HepG2 (cell line): Measurements from ENCODE around the gene FAM181A. TPM values are rescaled to one million over a fixed set of nuclear protein-coding genes. Genes with fewer than 3 reads are reported as not detected.

ENCODE experiments used
- DPF2 ChIP-seq: sonication (generic); formaldehyde crosslinking; IDR thresholded peaks from 2 replicates; pipeline ENCODE4 v1.4.0; 2020; ENCODE audit warnings: mild to moderate bottlenecking, low read depth, missing genetic modification reagents, borderline replicate concordance
- NR2F2 ChIP-seq: IDR thresholded peaks from 2 replicates; pipeline ENCODE4 v1.6.1; 2012; ENCODE audit warnings: low read depth, inconsistent platforms, borderline replicate concordance
- NR3C1 ChIP-seq: sonication (generic); formaldehyde crosslinking; IDR thresholded peaks from 2 replicates; pipeline ENCODE4 v1.4.0; 2020; ENCODE audit warnings: missing genetic modification reagents
- PCBP2 ChIP-seq: fragments of 200-400 bp; formaldehyde crosslinking; optimal IDR thresholded peaks from 2 replicates; pipeline ENCODE3; 2018; ENCODE audit warnings: low read length, low read depth; ENCODE audit not compliant: poor library complexity, severe bottlenecking
- REPIN1 ChIP-seq: sonication (generic); formaldehyde crosslinking; IDR thresholded peaks from 2 replicates; pipeline ENCODE4 v1.8.0; 2022; ENCODE audit warnings: missing genetic modification reagents, low read depth, mild to moderate bottlenecking, borderline replicate concordance
- RNF2 ChIP-seq: fragments of 450-650 bp; conservative IDR thresholded peaks from 2 replicates; pipeline ENCODE4 v1.6.1; 2016; ENCODE audit warnings: low read depth
- USF2 ChIP-seq, 2 experiments: sonication (generic) in 1 of 2; formaldehyde crosslinking in 1 of 2; IDR thresholded peaks; 2 replicates each; pipeline versions ENCODE4 v1.5.1 to v1.6.1; 2011 to 2020; ENCODE audit warnings: borderline replicate concordance in 1 of 2, low read depth in 1 of 2, low read length in 1 of 2, mild to moderate bottlenecking in 1 of 2, missing genetic modification reagents in 1 of 2, moderate library complexity in 1 of 2
- ZNF230 ChIP-seq: sonication (generic); formaldehyde crosslinking; IDR thresholded peaks from 2 replicates; pipeline ENCODE4 v1.4.0; 2020; ENCODE audit warnings: mild to moderate bottlenecking, missing genetic modification reagents
- ZNF264 ChIP-seq: sonication (generic); formaldehyde crosslinking; IDR thresholded peaks from 2 replicates; pipeline ENCODE4 v1.4.0; 2020; ENCODE audit warnings: missing genetic modification reagents
- ZNF557 ChIP-seq: sonication (generic); formaldehyde crosslinking; IDR thresholded peaks from 2 replicates; pipeline ENCODE4 v1.4.0; 2020; ENCODE audit warnings: missing genetic modification reagents
- ZNF713 ChIP-seq: sonication (generic); formaldehyde crosslinking; IDR thresholded peaks from 2 replicates; pipeline ENCODE4 v1.4.0; 2020; ENCODE audit warnings: mild to moderate bottlenecking, missing genetic modification reagents
- ZNF780A ChIP-seq: sonication (generic); formaldehyde crosslinking; IDR thresholded peaks from 2 replicates; pipeline ENCODE4 v1.8.0; 2022; ENCODE audit warnings: mild to moderate bottlenecking, missing genetic modification reagents, moderate library complexity
- ZNF816 ChIP-seq: sonication (generic); formaldehyde crosslinking; IDR thresholded peaks from 2 replicates; pipeline ENCODE4 v1.8.0; 2022; ENCODE audit warnings: missing genetic modification reagents, mild to moderate bottlenecking, borderline replicate concordance
- ZSCAN21 ChIP-seq: sonication (generic); formaldehyde crosslinking; IDR thresholded peaks from 2 replicates; pipeline ENCODE4 v1.8.0; 2022; ENCODE audit warnings: mild to moderate bottlenecking, missing genetic modification reagents, moderate library complexity, borderline replicate concordance
- ZSCAN25 ChIP-seq: sonication (generic); formaldehyde crosslinking; IDR thresholded peaks from 2 replicates; pipeline ENCODE4 v1.8.0; 2022; ENCODE audit warnings: mild to moderate bottlenecking, missing genetic modification reagents
- polyA plus RNA-seq, 8 experiments: library from polyadenylated mRNA; depleted of rRNA in 3 of 8; stranded (reverse) in 7 of 8; unstranded in 1 of 8; fragments of >200 nt; fragmentation: Illumina TruSeq in 4 of 8; extraction: Trizol in 4 of 8; gene quantifications; 2 replicates each; pipeline versions ENCODE4 v1.2.1 to v1.2.3, GENCODE V29; 2011 to 2016; ENCODE audit warnings: low read depth in 4 of 8, missing spikeins in 1 of 8, mixed read lengths in 1 of 8; ENCODE audit not compliant: insufficient read depth in 1 of 8
- total RNA-seq, 5 experiments: library from RNA; depleted of rRNA; stranded (reverse); fragments of >200 nt; fragmentation: Illumina TruSeq; extraction: Trizol; gene quantifications; 2 replicates each; pipeline ENCODE4 v1.2.3, GENCODE V29; 2016; ENCODE audit warnings: low read depth in 1 of 5
- TF ChIP-seq, protein P1 (sequence below): sonication (generic); formaldehyde crosslinking; IDR thresholded peaks from 2 replicates; pipeline ENCODE4 v1.4.0; 2020; ENCODE audit warnings: missing genetic modification reagents
- TF ChIP-seq, protein P2 (sequence below): sonication (generic); formaldehyde crosslinking; IDR thresholded peaks from 2 replicates; pipeline ENCODE4 v1.4.0; 2020; ENCODE audit warnings: mild to moderate bottlenecking, missing genetic modification reagents

Gene FAM181A
- total and polyA plus RNA-seq, 2 of the 13 experiments (the other 11 are each of a cell fraction or from before 2014, with no cell fraction given): 1.1 to 1.5 TPM

GRCh38 chr14:93902619-93903307 lies 24.4 kb upstream of the FAM181A start (continued):
- TF ChIP-seq PCBP2: no peak
- no peak for TF ChIP-seq NR3C1 (CRISPR knock-in tag)
- TF ChIP-seq ZSCAN21 (CRISPR knock-in tag): peak; percentile 56
- peak; percentile 26; the same call in 1 of the 2 replicates for TF ChIP-seq DPF2
- no peak for TF ChIP-seq ZNF230
- no peak for TF ChIP-seq ZNF713 (CRISPR knock-in tag)
- peak; percentile 59; the same call in 1 of the 2 replicates for TF ChIP-seq RNF2
- TF ChIP-seq, protein P1, sequence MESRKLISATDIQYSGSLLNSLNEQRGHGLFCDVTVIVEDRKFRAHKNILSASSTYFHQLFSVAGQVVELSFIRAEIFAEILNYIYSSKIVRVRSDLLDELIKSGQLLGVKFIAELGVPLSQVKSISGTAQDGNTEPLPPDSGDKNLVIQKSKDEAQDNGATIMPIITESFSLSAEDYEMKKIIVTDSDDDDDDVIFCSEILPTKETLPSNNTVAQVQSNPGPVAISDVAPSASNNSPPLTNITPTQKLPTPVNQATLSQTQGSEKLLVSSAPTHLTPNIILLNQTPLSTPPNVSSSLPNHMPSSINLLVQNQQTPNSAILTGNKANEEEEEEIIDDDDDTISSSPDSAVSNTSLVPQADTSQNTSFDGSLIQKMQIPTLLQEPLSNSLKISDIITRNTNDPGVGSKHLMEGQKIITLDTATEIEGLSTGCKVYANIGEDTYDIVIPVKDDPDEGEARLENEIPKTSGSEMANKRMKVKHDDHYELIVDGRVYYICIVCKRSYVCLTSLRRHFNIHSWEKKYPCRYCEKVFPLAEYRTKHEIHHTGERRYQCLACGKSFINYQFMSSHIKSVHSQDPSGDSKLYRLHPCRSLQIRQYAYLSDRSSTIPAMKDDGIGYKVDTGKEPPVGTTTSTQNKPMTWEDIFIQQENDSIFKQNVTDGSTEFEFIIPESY (CRISPR knock-in tag): 0 out of 2 replicates have a peak, but pooled peaks have one; percentile 37
- no peak; the same call in 1 of the 2 replicates for TF ChIP-seq ZNF780A
- TF ChIP-seq ZNF557: no peak
- TF ChIP-seq, protein P2, sequence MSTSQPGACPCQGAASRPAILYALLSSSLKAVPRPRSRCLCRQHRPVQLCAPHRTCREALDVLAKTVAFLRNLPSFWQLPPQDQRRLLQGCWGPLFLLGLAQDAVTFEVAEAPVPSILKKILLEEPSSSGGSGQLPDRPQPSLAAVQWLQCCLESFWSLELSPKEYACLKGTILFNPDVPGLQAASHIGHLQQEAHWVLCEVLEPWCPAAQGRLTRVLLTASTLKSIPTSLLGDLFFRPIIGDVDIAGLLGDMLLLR (CRISPR knock-in tag): peak; percentile 58; the same call in 1 of the 2 replicates
- TF ChIP-seq USF2 (IDR thresholded peaks at IDR 0.05; ENCODE audit: low read depth, low read length): no peak
- no peak for TF ChIP-seq USF2 (CRISPR knock-in tag; IDR thresholded peaks at IDR 0.05; ENCODE audit: borderline replicate concordance)
- peak; percentile 61; the same call in 1 of the 2 replicates for TF ChIP-seq ZNF264 (CRISPR knock-in tag)
- peak; percentile 55; the same call in 1 of the 2 replicates for TF ChIP-seq REPIN1 (CRISPR knock-in tag)
- TF ChIP-seq ZSCAN25 (CRISPR knock-in tag): no peak; the same call in none of the 2 replicates
- peak; percentile 87 for TF ChIP-seq NR2F2
- TF ChIP-seq ZNF816: no peak
